ENCODE results near the gene ELP1.
"Not testable (repeated sequence)": the region's sequence is repeated elsewhere in the genome, so short reads cannot be mapped to it uniquely, and the experiment has no call there.

Gene ELP1

GRCh38 chr9:108854094-108854493 is 79.8 kb downstream of the ELP1 start:
- DNase-seq, result no peak

- DNase-seq, result no peak
Measured at GRCh38 chr9:108852079-108852478, 81.8 kb downstream of the ELP1 start.

GRCh38 chr9:108851138-108851537 is 82.8 kb downstream of the ELP1 start:
- no peak for DNase-seq

GRCh38 chr9:108850293-108850897 is 83.5 kb downstream of the ELP1 start:
- DNase-seq, result peak in 1 of 3 experiments; percentile 37

GRCh38 chr9:108848296-108848695 is 85.6 kb downstream of the ELP1 start:
- peak in 2 of 3 experiments; percentile 20 to 50 for DNase-seq

- no peak for DNase-seq
Measured at GRCh38 chr9:108845947-108846346, 88.0 kb downstream of the ELP1 start.

- DNase-seq, result no peak
Measured at GRCh38 chr9:108845507-108845906, 88.4 kb downstream of the ELP1 start.

- peak; percentile 50 to 95 (median 74) for DNase-seq
Measured at GRCh38 chr9:108844856-108845255, 89.1 kb downstream of the ELP1 start.

- DNase-seq, result peak in 2 of 3 experiments; percentile 62 to 92
Measured at GRCh38 chr9:108844391-108844790, 89.5 kb downstream of the ELP1 start.

- DNase-seq, result peak in 1 of 3 experiments; percentile 19
Measured at GRCh38 chr9:108842610-108843295, 91.2 kb downstream of the ELP1 start.

GRCh38 chr9:108839561-108839960 is 94.4 kb downstream of the ELP1 start:
- not testable (repeated sequence) for DNase-seq

GRCh38 chr9:108838017-108838416 is 95.9 kb downstream of the ELP1 start:
- DNase-seq, result no peak

GRCh38 chr9:108837530-108837929 is 96.4 kb downstream of the ELP1 start:
- no peak for DNase-seq

- DNase-seq, result no peak
Measured at GRCh38 chr9:108836781-108837180, 97.1 kb downstream of the ELP1 start.

- peak in 1 of 3 experiments; percentile 3 for DNase-seq
Measured at GRCh38 chr9:108836319-108836718, 97.6 kb downstream of the ELP1 start.

GRCh38 chr9:108835831-108836230 is 98.1 kb downstream of the ELP1 start:
- DNase-seq, result no peak

GRCh38 chr9:108834959-108835665 is 98.8 kb downstream of the ELP1 start:
- DNase-seq, result no peak

GRCh38 chr9:108832179-108832500 is 101.8 kb downstream of the ELP1 start:
- DNase-seq, result no peak

- no peak for DNase-seq
Measured at GRCh38 chr9:108831496-108832178, 102.3 kb downstream of the ELP1 start.

GRCh38 chr9:108830272-108830671 is 103.7 kb downstream of the ELP1 start:
- DNase-seq, result no peak

GRCh38 chr9:108823829-108824228 is 110.1 kb downstream of the ELP1 start:
- DNase-seq, result no peak

Measured in NCI-H1417 (cell line).